HepG2 (cell line): ENCODE measurements around the gene CLDN20. TPM values are rescaled to one million over a fixed set of nuclear protein-coding genes. Genes with fewer than 3 reads are reported as not detected.

Source experiments
- AHR ChIP-seq: IDR thresholded peaks from 2 replicates; pipeline ENCODE4 v1.6.1; 2018; ENCODE audit warnings: missing genetic modification reagents, missing compliant biosample characterization
- ETS1 ChIP-seq: sonication (generic); formaldehyde crosslinking; IDR thresholded peaks from 2 replicates; pipeline ENCODE4 v1.4.0; 2020; ENCODE audit warnings: missing genetic modification reagents
- HNF4G ChIP-seq, 2 experiments: sonication (generic) in 1 of 2; formaldehyde crosslinking in 1 of 2; IDR thresholded peaks; 2 replicates each; pipeline versions ENCODE4 v1.4.0 to v1.6.1; 2011 to 2020; ENCODE audit warnings: borderline replicate concordance in 2 of 2, low read depth in 2 of 2, mild to moderate bottlenecking in 2 of 2, low read length in 1 of 2, missing genetic modification reagents in 1 of 2, moderate library complexity in 1 of 2
- MYPOP ChIP-seq: sonication (generic); formaldehyde crosslinking; IDR thresholded peaks from 2 replicates; pipeline ENCODE4 v1.8.1; 2023; ENCODE audit warnings: mild to moderate bottlenecking, moderate library complexity, missing genetic modification reagents
- NR2F6 ChIP-seq, 2 experiments: IDR thresholded peaks; 2 replicates each; pipeline ENCODE4 v1.6.1; 2016; ENCODE audit warnings: antibody characterized with exemption in 1 of 2, mild to moderate bottlenecking in 1 of 2
- REXO4 ChIP-seq: sonication (generic); formaldehyde crosslinking; IDR thresholded peaks from 2 replicates; pipeline ENCODE4 v1.8.0; 2022; ENCODE audit warnings: missing genetic modification reagents, mild to moderate bottlenecking, borderline replicate concordance
- RFX3 ChIP-seq: IDR thresholded peaks from 2 replicates; pipeline ENCODE4 v1.6.1; 2016; ENCODE audit warnings: missing biosample characterization, missing genetic modification reagents
- SALL1 ChIP-seq: sonication (generic); formaldehyde crosslinking; IDR thresholded peaks from 2 replicates; pipeline ENCODE4 v1.8.0; 2022; ENCODE audit warnings: mild to moderate bottlenecking, missing genetic modification reagents
- SMAD3 ChIP-seq: sonication (generic); formaldehyde crosslinking; IDR thresholded peaks from 2 replicates; pipeline ENCODE4 v1.4.0; 2020; ENCODE audit warnings: missing genetic modification reagents
- TOE1 ChIP-seq: sonication (generic); formaldehyde crosslinking; IDR thresholded peaks from 2 replicates; pipeline ENCODE4 v1.4.0; 2020; ENCODE audit warnings: mild to moderate bottlenecking, missing genetic modification reagents
- ZNF263 ChIP-seq: sonication (generic); formaldehyde crosslinking; IDR thresholded peaks from 2 replicates; pipeline ENCODE4 v1.4.0; 2020; ENCODE audit warnings: missing genetic modification reagents
- ZNF496 ChIP-seq: sonication (generic); formaldehyde crosslinking; IDR thresholded peaks from 2 replicates; pipeline ENCODE4 v1.8.1; 2023; ENCODE audit warnings: mild to moderate bottlenecking, moderate library complexity, missing genetic modification reagents; ENCODE audit not compliant: insufficient replicate concordance
- ZNF605 ChIP-seq: sonication (generic); formaldehyde crosslinking; IDR thresholded peaks from 2 replicates; pipeline ENCODE4 v1.8.0; 2022; ENCODE audit warnings: mild to moderate bottlenecking, missing genetic modification reagents
- ZNF709 ChIP-seq: sonication (generic); formaldehyde crosslinking; IDR thresholded peaks from 2 replicates; pipeline ENCODE4 v1.5.0; 2020; ENCODE audit warnings: mild to moderate bottlenecking, missing genetic modification reagents
- ZNF775 ChIP-seq: sonication (generic); formaldehyde crosslinking; IDR thresholded peaks from 2 replicates; pipeline ENCODE4 v1.4.0; 2020; ENCODE audit warnings: missing genetic modification reagents, mild to moderate bottlenecking, moderate library complexity, borderline replicate concordance
- polyA plus RNA-seq, 8 experiments: library from polyadenylated mRNA; depleted of rRNA in 3 of 8; stranded (reverse) in 7 of 8; unstranded in 1 of 8; fragments of >200 nt; fragmentation: Illumina TruSeq in 4 of 8; extraction: Trizol in 4 of 8; gene quantifications; 2 replicates each; pipeline versions ENCODE4 v1.2.1 to v1.2.3, GENCODE V29; 2011 to 2016; ENCODE audit warnings: low read depth in 4 of 8, missing spikeins in 1 of 8, mixed read lengths in 1 of 8; ENCODE audit not compliant: insufficient read depth in 1 of 8
- total RNA-seq, 5 experiments: library from RNA; depleted of rRNA; stranded (reverse); fragments of >200 nt; fragmentation: Illumina TruSeq; extraction: Trizol; gene quantifications; 2 replicates each; pipeline ENCODE4 v1.2.3, GENCODE V29; 2016; ENCODE audit warnings: low read depth in 1 of 5
- TF ChIP-seq, protein P1 (sequence below): sonication (generic); formaldehyde crosslinking; IDR thresholded peaks from 2 replicates; pipeline ENCODE4 v1.4.0; 2020; ENCODE audit warnings: missing genetic modification reagents, borderline replicate concordance
- TF ChIP-seq, protein P2 (sequence below): sonication (generic); formaldehyde crosslinking; conservative IDR thresholded peaks from 2 replicates; pipeline ENCODE4 v1.8.0; 2022; ENCODE audit warnings: missing genetic modification reagents

The CLDN20 gene
- total and polyA plus RNA-seq, 2 of the 13 experiments (the other 11 are each of a cell fraction or from before 2014, with no cell fraction given), result not detected

DNA sequence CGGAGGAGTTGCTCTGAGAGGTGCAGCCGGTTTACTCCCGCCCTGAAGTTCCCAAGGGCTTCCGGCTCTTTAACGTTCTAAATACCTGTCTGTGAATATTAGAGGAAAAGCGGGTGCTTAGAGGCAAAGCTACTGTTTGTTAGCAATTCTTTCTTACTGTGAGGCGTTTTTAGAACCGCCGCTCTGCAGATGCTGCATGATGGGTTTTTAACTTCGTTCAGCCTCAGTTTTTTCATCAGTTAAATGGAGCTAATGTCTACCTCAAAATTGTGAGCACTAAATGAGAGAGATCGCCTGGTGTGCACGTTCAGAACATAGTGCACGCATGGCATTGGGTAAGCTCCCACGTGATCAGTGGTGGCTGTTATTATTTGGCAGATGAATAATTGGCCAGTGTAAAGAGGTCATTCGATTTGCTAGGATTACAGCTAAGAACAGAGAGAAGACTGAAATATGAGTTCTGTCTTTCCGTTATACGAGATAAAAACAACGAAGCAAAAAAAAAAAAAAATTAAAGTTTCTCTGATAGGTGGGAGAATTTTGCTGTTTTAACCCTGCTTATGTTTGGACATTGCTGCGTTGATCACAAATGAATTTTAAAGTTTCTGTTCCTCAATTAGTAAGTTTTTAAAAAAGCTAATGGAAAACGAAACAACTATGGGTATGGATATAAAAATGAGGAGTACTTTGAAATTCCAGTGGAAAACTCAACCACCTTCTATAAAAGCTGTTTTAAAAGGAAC lies 51.1 kb downstream of the CLDN20 start (continued):
- TF ChIP-seq HNF4G (IDR thresholded peaks at IDR 0.05; ENCODE audit: borderline replicate concordance, low read depth, low read length) (peak; percentile 38; the same call in 1 of the 2 replicates), HNF4G (CRISPR knock-in tag; IDR thresholded peaks at IDR 0.05; ENCODE audit: borderline replicate concordance, low read depth) (no peak), ZNF496 (CRISPR knock-in tag) (no peak), REXO4 (CRISPR knock-in tag) (no peak), ZNF605 (peak; percentile 93), AHR (CRISPR knock-in tag) (no peak), TOE1 (CRISPR knock-in tag) (peak; percentile 83; the same call in 1 of the 2 replicates), MYPOP (peak; percentile 33; the same call in 1 of the 2 replicates), ZNF775 (peak; percentile 31; the same call in 1 of the 2 replicates), SMAD3 (CRISPR knock-in tag) (peak; percentile 48; the same call in 1 of the 2 replicates), ZNF709 (CRISPR knock-in tag) (no peak; the same call in 1 of the 2 replicates), SALL1 (peak; percentile 80), NR2F6 (IDR thresholded peaks at IDR 0.05) (peak; percentile 54), NR2F6 (CRISPR knock-in tag; IDR thresholded peaks at IDR 0.05) (peak; percentile 72), ETS1 (CRISPR knock-in tag) (no peak), RFX3 (CRISPR knock-in tag) (no peak; the same call in 1 of the 2 replicates), ZNF263 (CRISPR knock-in tag) (peak; percentile 52; the same call in 1 of the 2 replicates)
- TF ChIP-seq, protein P1, sequence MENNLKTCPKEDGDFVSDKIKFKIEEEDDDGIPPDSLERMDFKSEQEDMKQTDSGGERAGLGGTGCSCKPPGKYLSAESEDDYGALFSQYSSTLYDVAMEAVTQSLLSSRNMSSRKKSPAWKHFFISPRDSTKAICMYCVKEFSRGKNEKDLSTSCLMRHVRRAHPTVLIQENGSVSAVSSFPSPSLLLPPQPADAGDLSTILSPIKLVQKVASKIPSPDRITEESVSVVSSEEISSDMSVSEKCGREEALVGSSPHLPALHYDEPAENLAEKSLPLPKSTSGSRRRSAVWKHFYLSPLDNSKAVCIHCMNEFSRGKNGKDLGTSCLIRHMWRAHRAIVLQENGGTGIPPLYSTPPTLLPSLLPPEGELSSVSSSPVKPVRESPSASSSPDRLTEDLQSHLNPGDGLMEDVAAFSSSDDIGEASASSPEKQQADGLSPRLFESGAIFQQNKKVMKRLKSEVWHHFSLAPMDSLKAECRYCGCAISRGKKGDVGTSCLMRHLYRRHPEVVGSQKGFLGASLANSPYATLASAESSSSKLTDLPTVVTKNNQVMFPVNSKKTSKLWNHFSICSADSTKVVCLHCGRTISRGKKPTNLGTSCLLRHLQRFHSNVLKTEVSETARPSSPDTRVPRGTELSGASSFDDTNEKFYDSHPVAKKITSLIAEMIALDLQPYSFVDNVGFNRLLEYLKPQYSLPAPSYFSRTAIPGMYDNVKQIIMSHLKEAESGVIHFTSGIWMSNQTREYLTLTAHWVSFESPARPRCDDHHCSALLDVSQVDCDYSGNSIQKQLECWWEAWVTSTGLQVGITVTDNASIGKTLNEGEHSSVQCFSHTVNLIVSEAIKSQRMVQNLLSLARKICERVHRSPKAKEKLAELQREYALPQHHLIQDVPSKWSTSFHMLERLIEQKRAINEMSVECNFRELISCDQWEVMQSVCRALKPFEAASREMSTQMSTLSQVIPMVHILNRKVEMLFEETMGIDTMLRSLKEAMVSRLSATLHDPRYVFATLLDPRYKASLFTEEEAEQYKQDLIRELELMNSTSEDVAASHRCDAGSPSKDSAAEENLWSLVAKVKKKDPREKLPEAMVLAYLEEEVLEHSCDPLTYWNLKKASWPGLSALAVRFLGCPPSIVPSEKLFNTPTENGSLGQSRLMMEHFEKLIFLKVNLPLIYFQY (CRISPR knock-in tag), result peak; percentile 17; the same call in 1 of the 2 replicates
- TF ChIP-seq, protein P2, sequence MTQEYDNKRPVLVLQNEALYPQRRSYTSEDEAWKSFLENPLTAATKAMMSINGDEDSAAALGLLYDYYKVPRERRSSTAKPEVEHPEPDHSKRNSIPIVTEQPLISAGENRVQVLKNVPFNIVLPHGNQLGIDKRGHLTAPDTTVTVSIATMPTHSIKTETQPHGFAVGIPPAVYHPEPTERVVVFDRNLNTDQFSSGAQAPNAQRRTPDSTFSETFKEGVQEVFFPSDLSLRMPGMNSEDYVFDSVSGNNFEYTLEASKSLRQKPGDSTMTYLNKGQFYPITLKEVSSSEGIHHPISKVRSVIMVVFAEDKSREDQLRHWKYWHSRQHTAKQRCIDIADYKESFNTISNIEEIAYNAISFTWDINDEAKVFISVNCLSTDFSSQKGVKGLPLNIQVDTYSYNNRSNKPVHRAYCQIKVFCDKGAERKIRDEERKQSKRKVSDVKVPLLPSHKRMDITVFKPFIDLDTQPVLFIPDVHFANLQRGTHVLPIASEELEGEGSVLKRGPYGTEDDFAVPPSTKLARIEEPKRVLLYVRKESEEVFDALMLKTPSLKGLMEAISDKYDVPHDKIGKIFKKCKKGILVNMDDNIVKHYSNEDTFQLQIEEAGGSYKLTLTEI, result no peak
